Cardiac muscle cell (in vitro differentiated cells and primary cell): ENCODE results near the gene PCDHGB1. TPM values are rescaled to one million over a fixed set of nuclear protein-coding genes. Genes with fewer than 3 reads are reported as not detected.

Experiments
- DNase-seq, 2 donors: peaks; one replicate each; pipeline versions ENCODE4 v3.0.0 to v3.0.0-alpha.2; 2010 to 2017; ENCODE audit warnings: low read depth in 1 of 2, low spot score in 1 of 2
- H3K27ac ChIP-seq: fragments of 200-600 bp; sonication (generic); 2 replicates; pipeline ENCODE4 v1.5.1; 2016
- H3K27me3 ChIP-seq: fragments of 200-600 bp; sonication (generic); 2 replicates; pipeline ENCODE4 v1.6.0; 2016; ENCODE audit warnings: control low read depth
- H3K36me3 ChIP-seq: fragments of 200-600 bp; sonication (generic); 2 replicates; pipeline ENCODE4 v1.5.1; 2016; ENCODE audit warnings: control low read depth
- H3K4me1 ChIP-seq: fragments of 200-600 bp; sonication (generic); 2 replicates; pipeline ENCODE4 v1.8.1; 2017; ENCODE audit warnings: low read depth, mild to moderate bottlenecking, mixed run types
- H3K4me3 ChIP-seq: fragments of 200-600 bp; sonication (generic); 2 replicates; pipeline ENCODE4 v1.5.1; 2016; ENCODE audit warnings: mild to moderate bottlenecking
- H3K9me3 ChIP-seq: fragments of 200-600 bp; sonication (generic); 2 replicates; pipeline ENCODE4 v1.5.1; 2017; ENCODE audit warnings: low read depth, mild to moderate bottlenecking, control low read depth
- polyA plus RNA-seq: library from polyadenylated mRNA; unstranded; fragments of >200 nt; fragmentation: Nextera tagmentation; extraction: Ambion mirVana; gene quantifications from 2 replicates; pipeline ENCODE4 v1.2.1, GENCODE V29; 2016
- total RNA-seq: library from RNA; depleted of rRNA; stranded (reverse); fragments of >200 nt; gene quantifications from 2 replicates; pipeline ENCODE4 v1.2.3, GENCODE V29; 2016
- TF ChIP-seq, protein P1 (sequence below): IDR thresholded peaks from 2 replicates; pipeline ENCODE4 v1.5.1; 2012; ENCODE audit warnings: low read depth, mild to moderate bottlenecking, low read length

PCDHGB1 gene
- total and polyA plus RNA-seq, 2 experiments from 2014 or later, result 0.32 to 3.7 TPM

DNA sequence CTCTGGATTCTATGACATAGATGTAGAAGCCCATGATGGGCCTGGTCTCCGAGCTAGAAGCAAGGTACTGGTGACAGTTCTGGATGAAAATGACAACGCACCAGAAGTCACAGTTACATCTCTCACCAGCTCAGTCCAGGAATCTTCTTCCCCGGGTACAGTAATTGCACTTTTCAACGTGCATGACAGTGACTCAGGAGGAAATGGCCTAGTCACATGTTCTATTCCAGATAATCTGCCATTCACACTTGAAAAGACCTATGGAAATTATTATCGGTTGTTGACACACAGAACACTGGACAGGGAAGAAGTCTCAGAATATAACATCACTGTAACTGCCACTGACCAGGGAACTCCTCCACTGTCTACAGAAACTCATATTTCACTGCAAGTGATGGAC, 6.2 kb downstream of the PCDHGB1 start:
- no peak for DNase-seq
- no peak overlapping the region for H3K4me3 ChIP-seq
- H3K4me1 ChIP-seq, result no peaks in the 10 kb centered on the region
- no peak overlapping the region for H3K27ac ChIP-seq
- TF ChIP-seq, protein P1, sequence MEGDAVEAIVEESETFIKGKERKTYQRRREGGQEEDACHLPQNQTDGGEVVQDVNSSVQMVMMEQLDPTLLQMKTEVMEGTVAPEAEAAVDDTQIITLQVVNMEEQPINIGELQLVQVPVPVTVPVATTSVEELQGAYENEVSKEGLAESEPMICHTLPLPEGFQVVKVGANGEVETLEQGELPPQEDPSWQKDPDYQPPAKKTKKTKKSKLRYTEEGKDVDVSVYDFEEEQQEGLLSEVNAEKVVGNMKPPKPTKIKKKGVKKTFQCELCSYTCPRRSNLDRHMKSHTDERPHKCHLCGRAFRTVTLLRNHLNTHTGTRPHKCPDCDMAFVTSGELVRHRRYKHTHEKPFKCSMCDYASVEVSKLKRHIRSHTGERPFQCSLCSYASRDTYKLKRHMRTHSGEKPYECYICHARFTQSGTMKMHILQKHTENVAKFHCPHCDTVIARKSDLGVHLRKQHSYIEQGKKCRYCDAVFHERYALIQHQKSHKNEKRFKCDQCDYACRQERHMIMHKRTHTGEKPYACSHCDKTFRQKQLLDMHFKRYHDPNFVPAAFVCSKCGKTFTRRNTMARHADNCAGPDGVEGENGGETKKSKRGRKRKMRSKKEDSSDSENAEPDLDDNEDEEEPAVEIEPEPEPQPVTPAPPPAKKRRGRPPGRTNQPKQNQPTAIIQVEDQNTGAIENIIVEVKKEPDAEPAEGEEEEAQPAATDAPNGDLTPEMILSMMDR, result no peak
- H3K9me3 ChIP-seq, result peaks cover 3% of the 10 kb centered on the region
- no peaks in the 10 kb centered on the region for H3K36me3 ChIP-seq
- no peaks in the 10 kb centered on the region for H3K27me3 ChIP-seq

DNA sequence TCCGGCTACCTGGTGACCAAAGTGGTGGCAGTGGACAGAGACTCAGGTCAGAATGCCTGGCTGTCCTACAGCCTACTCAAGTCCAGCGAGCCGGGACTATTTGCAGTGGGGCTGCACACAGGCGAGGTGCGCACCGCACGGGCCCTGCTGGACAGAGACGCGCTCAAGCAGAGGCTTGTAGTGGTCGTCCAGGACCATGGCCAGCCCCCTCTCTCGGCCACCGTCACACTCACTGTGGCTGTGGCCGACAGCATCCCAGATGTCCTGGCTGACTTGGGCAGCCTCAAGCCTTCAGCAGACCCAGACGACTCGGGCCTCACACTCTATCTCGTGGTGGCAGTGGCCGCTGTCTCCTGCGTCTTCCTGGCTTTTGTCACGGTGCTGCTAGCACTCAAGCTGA, 7.1 kb downstream of the PCDHGB1 start:
- TF ChIP-seq, protein P1, result no peak
- Histone ChIP-seq H3K4me1 (no peaks in the 10 kb centered on the region), H3K27ac (no peak overlapping the region), H3K4me3 (no peak overlapping the region), H3K27me3 (no peaks in the 10 kb centered on the region), H3K36me3 (no peaks in the 10 kb centered on the region), H3K9me3 (peaks cover 3% of the 10 kb centered on the region)
- no peak for DNase-seq

DNA sequence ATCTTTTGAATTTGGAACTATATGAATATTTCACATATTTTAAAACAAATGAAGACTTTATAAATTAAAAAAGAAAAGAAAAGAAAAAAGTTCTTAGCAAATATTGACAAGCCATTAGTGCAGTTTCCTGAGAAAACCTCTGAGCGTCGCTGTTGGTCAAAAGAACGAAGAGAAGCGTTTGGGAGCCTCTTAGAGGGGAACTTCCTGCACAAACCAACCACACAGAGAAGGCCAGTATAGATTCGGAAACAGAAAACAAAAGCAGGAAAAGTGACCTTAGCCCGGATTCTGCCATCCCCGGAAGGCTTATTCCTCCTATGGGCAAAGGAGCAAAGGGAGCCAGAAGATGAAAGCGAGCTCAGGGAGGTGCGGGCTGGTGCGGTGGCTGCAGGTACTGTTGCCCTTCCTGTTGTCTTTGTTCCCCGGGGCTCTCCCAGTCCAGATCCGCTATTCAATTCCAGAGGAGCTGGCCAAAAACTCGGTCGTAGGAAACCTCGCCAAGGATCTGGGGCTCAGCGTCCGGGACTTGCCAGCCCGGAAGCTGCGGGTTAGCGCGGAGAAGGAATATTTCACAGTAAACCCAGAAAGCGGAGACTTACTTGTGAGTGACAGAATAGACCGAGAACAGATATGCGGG, 10.0 kb downstream of the PCDHGB1 start, which contains the start of gene PCDHGB2:
Gene PCDHGB2 (plus strand): TSS at position 205 of the 637 bp plus-strand sequence. CDS start 142 bp downstream, at position 347.
- TF ChIP-seq, protein P1, result peak; percentile 30
- Histone ChIP-seq H3K36me3 (no peaks in the 10 kb centered on the region), H3K27me3 (no peaks in the 10 kb centered on the region), H3K4me1 (no peaks in the 10 kb centered on the region), H3K4me3 (no peak within 1 kb of the TSS), H3K9me3 (peaks cover 3% of the 10 kb centered on the region), H3K27ac (no peak within 1 kb of the TSS)
- DNase-seq, result peak; percentile 3 to 40

DNA sequence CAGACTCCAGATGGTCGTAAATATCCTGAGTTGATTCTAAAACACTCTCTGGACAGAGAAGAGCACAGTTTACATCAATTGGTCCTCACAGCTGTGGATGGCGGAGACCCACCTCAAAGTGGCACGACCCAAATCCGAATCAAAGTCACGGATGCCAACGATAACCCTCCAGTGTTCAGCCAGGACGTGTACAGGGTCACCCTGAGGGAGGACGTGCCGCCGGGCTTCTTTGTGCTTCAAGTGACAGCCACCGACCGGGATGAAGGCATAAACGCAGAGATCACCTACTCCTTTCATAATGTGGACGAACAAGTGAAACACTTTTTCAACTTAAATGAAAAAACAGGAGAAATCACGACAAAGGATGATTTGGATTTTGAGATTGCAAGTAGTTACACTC, 10.8 kb downstream of the PCDHGB1 start:
- DNase-seq, result no peak
- Histone ChIP-seq H3K4me1 (no peaks in the 10 kb centered on the region), H3K27ac (no peak overlapping the region), H3K4me3 (no peak overlapping the region), H3K9me3 (peaks cover 3% of the 10 kb centered on the region), H3K27me3 (no peaks in the 10 kb centered on the region), H3K36me3 (no peaks in the 10 kb centered on the region)
- TF ChIP-seq, protein P1, result no peak

DNA sequence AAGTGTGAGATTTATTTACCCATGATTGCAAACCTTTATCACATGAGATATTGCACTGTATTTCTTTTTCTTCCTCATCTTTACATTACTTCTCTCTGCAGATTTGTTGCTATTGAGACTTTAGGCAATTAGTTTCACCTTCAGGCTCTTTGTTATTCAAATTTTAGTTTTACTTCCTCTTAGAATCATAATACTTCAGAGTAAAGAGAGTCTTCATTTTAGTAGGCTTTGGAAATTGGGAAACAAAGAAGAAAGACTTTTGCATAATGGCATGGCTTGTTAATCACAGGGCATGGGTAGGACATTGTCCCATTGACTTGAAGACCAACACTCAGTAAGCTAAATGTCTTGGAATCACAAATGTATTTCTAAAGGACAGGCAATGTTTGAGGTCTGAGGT, 12.8 kb downstream of the PCDHGB1 start:
- Histone ChIP-seq H3K27ac (no peak overlapping the region), H3K9me3 (peaks cover 3% of the 10 kb centered on the region), H3K4me1 (no peaks in the 10 kb centered on the region), H3K27me3 (no peaks in the 10 kb centered on the region), H3K4me3 (no peak overlapping the region), H3K36me3 (no peaks in the 10 kb centered on the region)
- DNase-seq, result no peak
- TF ChIP-seq, protein P1, result no peak
